Measurements from ENCODE around the gene CSN2. TPM values are rescaled to one million over a fixed set of nuclear protein-coding genes. Genes with fewer than 3 reads are reported as not detected.
"Not testable (repeated sequence)": the region's sequence is repeated elsewhere in the genome, so short reads cannot be mapped to it uniquely, and the experiment has no call there.

Gene CSN2
- total and polyA plus RNA-seq, 8 donors: not detected

GRCh38 chr4:69936566-69936965 lies 29.0 kb downstream of the CSN2 start:
- intact Hi-C loops (cut with DNase I): no loop called here
- FAIRE-seq: no peak
- no peak for TF ChIP-seq CTCF (IDR thresholded peaks at IDR 0.05)

DNA sequence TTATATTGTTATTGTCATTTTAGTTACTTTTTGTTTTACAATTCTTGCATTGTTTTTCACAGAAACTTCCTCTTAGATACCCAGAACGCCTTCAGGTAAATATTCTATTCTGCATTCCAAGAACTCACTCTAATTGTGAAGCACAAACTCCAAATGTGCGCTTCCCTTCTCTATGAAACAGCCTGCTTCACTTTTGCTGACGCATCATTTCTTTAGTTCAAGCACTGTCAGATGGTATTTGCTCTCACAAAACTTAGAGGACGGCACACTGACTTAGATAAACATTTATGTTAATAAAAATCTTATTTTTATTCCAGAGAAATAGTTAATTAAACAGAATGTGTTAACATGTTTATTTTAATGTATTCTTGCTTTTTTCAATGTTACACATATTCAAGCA lies 31.4 kb downstream of the CSN2 start:
- WGBS, 2 donors: 62 to 76% methylated on average over 4 of the region's 4 CpGs
- H3K9me3 ChIP-seq: no peaks in the 10 kb centered on the region
- H3K27ac ChIP-seq: no peak overlapping the region
- no peaks in the 10 kb centered on the region for H3K4me1 ChIP-seq
- intact Hi-C loops (cut with DNase I): no loop called here
- H3K4me3 ChIP-seq: no peak overlapping the region
- FAIRE-seq (no peak), DNase-seq (no peak), ATAC-seq (no peak)
- no peaks in the 10 kb centered on the region for H3K36me3 ChIP-seq
- no peaks in the 10 kb centered on the region for H3K27me3 ChIP-seq
- TF ChIP-seq CTCF (IDR thresholded peaks at IDR 0.05): no peak

More at GRCh38 chr4:69936566-69936965, 29.0 kb downstream of the CSN2 start:
- Histone ChIP-seq H3K27ac (no peak overlapping the region), H3K36me3 (no peaks in the 10 kb centered on the region), H3K9me3 (no peaks in the 10 kb centered on the region), H3K27me3 (no peaks in the 10 kb centered on the region), H3K4me3 (no peak overlapping the region), H3K4me1 (no peaks in the 10 kb centered on the region)
- DNase-seq (no peak), ATAC-seq (no peak)

GRCh38 chr4:69930768-69931167 lies 34.8 kb downstream of the CSN2 start, which contains the start of gene CSN1S1:
Gene CSN1S1 (plus strand): TSS chr4:69931068. CDS start chr4:69932556, 1,488 bp downstream.
- H3K36me3 ChIP-seq: no peaks in the 10 kb centered on the region
- 82 to 87% methylated on average over 3 of the region's 3 CpGs for WGBS, 2 donors
- no peak for ATAC-seq
- H3K4me1 ChIP-seq: no peaks in the 10 kb centered on the region
- no peak for TF ChIP-seq CTCF (IDR thresholded peaks at IDR 0.05)
- no peaks in the 10 kb centered on the region for H3K27me3 ChIP-seq
- DNase-seq: no peak
- intact Hi-C loops (cut with DNase I): no loop called here
- H3K4me3 ChIP-seq: no peak within 1 kb of the TSS
- no peaks in the 10 kb centered on the region for H3K9me3 ChIP-seq
- H3K27ac ChIP-seq: no peak within 1 kb of the TSS
- no peak for FAIRE-seq

- 90 to 91% methylated on average over 33 of the region's 33 CpGs for WGBS, 2 donors
- H3K4me3 ChIP-seq; intact Hi-C loops (cut with DNase I); H3K36me3 ChIP-seq; H3K4me1 ChIP-seq; ATAC-seq; FAIRE-seq; H3K27ac ChIP-seq; H3K27me3 ChIP-seq; H3K9me3 ChIP-seq: not testable (repeated sequence)
- peak in 2 of 6 donors; percentile 17 to 63 for DNase-seq
These were observed 41.6 kb downstream of the CSN2 start for GRCh38 chr4:69923782-69924410.

DNA sequence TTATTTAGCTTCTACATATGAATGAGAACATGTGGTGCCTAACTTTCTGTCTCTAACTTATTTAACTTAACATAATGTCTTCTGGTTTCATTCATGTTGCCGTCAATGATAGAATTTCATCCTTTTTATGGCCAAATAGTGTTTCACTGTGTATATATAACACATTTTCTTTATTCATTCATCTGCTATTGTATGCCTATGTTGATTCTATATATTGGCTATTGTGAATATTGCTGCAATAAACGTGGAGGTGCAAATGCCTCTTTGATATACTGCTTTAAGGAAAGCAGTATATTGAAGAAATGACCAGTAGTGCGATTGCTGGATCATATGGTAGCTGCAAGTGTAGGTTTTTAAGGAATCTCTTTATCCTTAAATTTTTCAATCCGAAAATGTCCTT lies 44.7 kb downstream of the CSN2 start:
- no peaks in the 10 kb centered on the region for H3K36me3 ChIP-seq
- H3K4me1 ChIP-seq: no peaks in the 10 kb centered on the region
- 45 to 52% methylated on average over 4 of the region's 4 CpGs for WGBS, 2 donors
- no peaks in the 10 kb centered on the region for H3K9me3 ChIP-seq
- no peak for FAIRE-seq
- no peak overlapping the region for H3K4me3 ChIP-seq
- H3K27me3 ChIP-seq: no peaks in the 10 kb centered on the region
- ATAC-seq: no peak
- intact Hi-C loops (cut with DNase I): no loop called here
- no peak overlapping the region for H3K27ac ChIP-seq
- no peak for TF ChIP-seq CTCF (IDR thresholded peaks at IDR 0.05)
- DNase-seq: no peak

Measured in pancreas (tissue), 10 donors.